Urothelium cell line (cell line): ENCODE data around the gene TMPRSS6.
A peak's percentile ranks its signal among the peaks of the same experiment; 100 is the strongest.

Experiments used
- DNase-seq: peaks from one replicate; pipeline ENCODE4 v3.0.0; 2011; ENCODE audit warnings: low spot score, mixed read lengths
- FAIRE-seq: peaks from 2 replicates; lab custom pipeline; 2011; peaks lifted over from hg19 to GRCh38; lab: Jason Lieb, UNC

The TMPRSS6 gene

DNA sequence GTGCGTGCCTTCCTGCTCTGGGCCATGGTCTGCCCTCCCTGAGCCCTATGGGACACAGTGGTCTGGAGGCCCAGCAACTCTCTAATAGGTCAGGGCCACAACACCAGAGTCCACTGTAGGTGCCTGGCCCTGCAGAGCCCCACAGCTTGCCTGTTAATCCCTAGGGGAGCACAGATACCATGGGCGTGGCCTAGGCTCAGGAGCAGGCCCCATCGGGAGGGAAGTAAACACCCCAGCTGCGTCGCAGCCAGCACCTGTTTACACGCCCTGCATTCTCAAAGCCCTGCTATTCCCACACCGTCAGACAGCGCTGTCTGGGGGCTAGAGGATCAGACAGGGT lies 55.5 kb downstream of the TMPRSS6 start:
- no peak for DNase-seq
- no peak for FAIRE-seq

DNA sequence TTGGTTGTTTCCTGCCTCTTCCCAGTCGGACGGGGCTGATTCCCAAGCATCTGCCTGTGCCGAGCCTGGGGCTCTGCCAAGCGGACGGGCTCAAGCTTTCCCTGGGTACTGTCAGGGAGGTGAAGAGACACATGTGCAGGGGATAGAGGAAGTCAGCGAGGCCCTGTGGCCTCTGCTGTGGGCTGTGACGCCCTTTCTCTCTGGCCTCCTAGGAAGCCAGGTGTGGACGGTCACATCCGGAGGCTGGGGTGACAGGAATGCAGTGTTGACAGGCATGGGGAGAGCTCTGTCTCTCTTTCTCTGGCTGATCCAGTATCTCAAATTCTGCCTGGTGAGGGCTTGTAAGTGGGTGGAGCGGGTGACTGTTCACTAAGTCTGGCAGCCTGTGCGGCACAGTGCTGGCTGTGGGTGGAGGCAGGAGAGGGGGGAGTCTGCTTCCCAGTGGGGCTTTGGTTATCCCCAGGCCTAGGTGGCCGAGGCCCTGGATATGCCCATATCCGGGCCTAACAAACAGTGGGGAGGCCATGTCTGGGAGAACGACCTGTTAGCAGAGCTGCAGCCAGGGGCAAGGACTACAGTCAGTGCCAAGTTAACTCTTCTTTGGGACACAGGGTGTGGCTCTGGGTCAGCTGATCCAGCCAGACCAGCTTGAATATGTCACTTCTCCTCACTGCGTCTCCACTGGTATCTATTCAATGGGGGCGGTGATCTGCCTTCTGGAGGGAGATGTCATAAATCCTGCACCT lies 56.0 kb downstream of the TMPRSS6 start:
- DNase-seq: no peak
- FAIRE-seq: peak; percentile 62

DNA sequence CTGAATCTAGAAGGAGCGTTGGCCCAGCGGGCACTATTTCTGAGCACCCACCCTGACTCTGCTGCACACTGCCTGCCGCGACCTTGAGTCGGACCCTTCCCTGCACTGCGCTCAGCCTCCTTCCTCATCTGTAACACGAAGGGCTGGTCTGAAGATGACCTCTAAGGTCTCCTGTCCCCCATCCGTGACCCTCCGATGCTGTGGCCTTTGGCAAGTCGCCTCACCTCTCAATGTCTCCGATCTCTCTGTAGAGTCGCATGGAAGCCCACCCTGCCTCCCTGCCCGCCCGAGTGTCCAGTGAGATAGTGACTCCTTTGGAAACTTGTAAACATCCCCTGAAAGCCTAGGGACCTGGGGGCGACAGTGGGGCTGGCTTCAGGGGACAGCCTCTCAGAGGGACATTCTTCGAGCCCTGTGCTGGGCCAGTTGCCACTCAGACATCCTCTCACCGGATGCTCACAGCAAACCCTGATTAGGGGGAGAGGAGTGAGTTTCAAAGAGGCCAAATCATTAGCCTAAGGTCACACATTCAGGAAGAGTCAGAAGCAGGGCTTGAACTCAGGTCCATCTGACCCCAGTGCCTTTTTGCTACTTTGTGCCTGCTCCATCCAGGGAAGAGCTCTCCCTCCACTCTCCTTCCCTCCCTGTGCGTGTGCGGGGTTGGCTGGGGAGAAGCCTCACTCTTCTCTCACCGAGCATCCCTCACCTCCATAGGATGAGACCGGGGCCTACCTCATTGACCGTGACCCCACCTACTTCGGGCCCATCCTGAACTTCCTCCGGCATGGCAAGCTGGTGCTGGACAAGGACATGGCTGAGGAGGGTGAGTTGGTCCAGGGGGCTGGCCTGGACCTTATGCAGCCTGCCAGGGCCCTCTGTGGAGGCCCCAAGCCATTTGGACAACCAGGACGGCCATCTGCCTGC lies 56.9 kb downstream of the TMPRSS6 start:
- no peak for DNase-seq
- FAIRE-seq: no peak

DNA sequence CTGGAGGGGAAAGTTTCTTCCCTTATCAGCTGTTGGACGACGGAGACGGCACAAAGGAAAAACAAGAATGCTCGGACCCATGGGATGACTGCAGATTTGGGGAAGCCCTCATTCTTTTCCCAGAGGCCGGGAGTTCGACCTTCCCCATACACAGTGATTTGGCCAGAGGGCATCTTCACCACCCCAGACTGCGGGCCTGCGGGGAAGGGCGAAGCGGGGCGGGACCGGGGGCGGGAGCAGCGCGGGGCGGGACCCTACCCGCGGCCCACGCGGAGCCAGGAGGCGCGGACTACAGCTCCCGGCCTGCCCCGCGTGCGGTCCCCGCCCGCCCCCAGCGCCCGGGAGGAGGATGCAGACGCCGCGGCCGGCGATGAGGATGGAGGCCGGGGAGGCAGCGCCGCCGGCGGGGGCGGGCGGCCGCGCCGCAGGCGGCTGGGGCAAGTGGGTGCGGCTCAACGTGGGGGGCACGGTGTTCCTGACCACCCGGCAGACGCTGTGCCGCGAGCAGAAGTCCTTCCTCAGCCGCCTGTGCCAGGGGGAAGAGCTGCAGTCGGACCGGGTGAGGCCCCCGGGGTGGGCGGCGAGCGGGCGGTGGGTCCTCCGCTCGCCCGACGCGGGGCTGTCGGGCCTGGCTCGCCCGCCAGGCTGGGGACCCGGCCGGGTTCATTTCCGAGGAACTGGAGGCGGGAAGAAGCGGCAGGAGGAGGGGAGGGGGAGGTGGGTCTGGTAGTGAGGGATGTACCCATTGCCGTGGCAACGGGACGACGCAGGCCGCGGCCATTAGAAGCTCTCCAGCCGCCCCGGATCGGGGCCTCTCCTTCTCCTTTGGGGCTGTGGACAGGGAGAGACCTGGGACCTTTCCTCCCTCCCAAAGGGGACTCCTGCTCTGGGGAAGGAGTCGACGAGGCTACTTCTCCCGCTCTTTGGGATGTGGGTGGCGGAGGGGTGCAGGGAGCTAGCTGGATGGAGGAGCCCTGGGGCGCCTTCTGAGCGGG lies 57.8 kb downstream of the TMPRSS6 start, which contains the start of gene KCTD17:
Gene KCTD17 (plus strand): TSS at position 352 of the 995 bp plus-strand sequence. CDS start 19 bp downstream, at position 371.
- DNase-seq: peak; percentile 98

DNA sequence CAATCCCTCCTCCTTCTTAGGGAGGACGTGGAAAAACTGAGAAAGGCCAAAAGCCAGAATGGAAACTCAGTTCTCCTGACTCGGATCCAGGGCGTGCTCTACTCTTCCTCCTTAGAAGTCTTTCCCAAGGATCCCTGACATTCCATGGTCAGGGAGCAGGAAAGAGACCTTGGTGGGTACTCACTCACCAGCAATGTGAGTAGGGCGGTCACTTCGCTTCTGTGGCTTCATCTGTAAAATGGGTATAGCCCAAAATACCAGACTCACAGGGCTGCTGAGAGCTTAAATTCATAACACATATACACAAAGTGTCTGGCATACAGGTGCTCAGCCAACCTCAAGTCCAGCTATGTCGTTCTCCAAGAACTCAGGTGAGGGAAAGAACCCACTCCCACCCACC lies 58.6 kb downstream of the TMPRSS6 start:
- DNase-seq: no peak
- no peak for FAIRE-seq

More for the DNA sequence above, 57.8 kb downstream of the TMPRSS6 start, which contains the start of gene KCTD17:
- FAIRE-seq: peak; percentile 50

DNA sequence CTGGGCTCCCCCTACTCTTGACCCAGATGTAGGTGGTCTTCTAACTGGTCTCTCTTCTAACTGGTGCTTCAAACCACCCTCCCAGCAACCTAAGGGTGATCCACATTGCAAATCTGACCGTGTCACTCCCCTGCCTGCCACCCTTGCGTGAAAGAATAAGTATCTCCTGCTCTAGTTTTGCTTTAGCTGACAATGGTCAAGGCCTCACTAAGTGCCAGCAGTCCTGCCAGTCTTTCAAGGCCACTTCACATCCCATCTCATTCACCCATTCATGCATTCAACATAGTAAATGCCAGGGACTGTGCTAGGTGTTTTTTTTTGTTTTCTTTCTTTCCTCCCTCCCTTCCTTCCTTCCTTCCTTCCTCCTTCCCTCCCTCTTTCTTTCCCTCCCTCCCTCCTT lies 60.3 kb downstream of the TMPRSS6 start:
- DNase-seq (no peak), FAIRE-seq (no peak)

DNA sequence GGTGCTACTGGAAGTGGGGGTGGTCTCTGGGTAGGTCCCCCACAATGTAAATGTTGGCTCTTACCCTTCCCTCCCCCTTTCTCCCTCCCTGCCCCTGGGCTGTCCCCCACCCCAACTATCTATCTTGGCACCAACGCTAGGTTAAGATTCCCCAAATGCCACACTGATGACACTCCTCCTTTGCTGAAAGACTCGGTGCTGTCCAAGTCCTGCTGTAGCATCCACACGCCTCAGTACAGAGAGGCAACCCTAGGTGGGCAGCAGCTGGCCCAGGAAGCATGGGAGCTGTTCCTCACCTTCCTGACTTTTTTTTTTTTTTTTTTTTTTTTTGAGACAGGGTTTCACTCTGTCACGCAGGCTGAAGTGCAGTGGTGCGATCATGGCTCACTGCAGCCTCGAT lies 61.4 kb downstream of the TMPRSS6 start:
- DNase-seq (no peak), FAIRE-seq (no peak)

DNA sequence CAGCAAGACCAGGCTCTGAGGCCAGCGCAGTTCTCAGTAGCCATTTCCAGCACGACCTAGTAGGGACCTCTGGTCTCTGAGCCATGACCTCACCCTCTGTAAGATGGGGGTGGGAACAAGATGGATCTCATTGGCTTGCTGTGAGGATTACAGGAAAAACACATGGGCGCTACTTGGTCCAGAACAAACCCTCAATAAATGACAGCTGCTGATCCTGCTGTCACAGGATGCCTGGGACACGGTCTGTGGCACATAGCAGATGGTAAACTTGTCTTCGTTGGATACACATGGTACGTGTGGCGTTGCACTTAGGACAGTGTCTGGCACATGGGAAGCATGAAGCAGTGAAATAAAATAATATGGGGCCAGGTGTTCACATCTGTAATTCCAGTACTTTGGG lies 62.5 kb downstream of the TMPRSS6 start:
- DNase-seq: no peak

DNA sequence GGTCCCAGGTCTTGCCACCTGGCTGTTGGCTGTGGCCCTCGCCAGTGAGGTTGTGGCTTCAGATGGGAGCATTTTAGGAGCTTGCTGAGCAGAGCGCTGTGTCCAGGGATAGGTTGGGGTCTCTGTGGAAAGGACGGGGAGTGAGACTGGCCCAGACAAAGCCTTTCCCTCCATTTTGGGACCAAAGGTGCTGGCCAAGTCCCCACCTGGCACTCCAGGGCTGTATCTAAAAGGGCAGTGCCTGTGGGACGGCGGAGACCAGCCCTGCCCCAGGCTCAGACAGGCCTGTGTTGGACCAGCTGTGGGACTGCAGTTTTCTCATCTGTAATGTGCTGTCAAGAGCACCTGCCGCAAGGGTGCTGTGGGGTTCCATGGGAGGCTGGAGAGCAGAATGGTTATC lies 62.9 kb downstream of the TMPRSS6 start:
- DNase-seq (no peak), FAIRE-seq (no peak)

More for the DNA sequence above, 62.5 kb downstream of the TMPRSS6 start:
- FAIRE-seq: peak; percentile 62

DNA sequence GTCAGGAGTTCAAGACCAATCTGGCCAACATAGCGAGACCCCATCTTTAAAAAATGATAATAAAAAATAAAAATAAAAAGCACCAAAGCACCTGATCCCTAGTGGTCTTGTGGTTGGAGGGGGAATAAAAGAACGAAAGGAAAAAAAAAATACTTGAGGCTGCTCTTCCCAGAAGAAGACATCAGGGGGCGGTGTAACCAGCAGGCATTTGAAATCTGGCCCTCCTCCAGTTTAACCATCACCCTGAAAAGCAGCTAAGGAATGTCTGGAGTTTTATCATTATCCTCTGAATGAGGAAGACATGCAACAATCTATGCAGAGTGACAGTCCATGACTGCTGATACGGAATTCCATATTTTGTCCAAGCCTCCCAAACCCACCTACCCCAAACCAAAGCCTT lies 63.6 kb downstream of the TMPRSS6 start:
- DNase-seq (peak; percentile 43), FAIRE-seq (no peak)

DNA sequence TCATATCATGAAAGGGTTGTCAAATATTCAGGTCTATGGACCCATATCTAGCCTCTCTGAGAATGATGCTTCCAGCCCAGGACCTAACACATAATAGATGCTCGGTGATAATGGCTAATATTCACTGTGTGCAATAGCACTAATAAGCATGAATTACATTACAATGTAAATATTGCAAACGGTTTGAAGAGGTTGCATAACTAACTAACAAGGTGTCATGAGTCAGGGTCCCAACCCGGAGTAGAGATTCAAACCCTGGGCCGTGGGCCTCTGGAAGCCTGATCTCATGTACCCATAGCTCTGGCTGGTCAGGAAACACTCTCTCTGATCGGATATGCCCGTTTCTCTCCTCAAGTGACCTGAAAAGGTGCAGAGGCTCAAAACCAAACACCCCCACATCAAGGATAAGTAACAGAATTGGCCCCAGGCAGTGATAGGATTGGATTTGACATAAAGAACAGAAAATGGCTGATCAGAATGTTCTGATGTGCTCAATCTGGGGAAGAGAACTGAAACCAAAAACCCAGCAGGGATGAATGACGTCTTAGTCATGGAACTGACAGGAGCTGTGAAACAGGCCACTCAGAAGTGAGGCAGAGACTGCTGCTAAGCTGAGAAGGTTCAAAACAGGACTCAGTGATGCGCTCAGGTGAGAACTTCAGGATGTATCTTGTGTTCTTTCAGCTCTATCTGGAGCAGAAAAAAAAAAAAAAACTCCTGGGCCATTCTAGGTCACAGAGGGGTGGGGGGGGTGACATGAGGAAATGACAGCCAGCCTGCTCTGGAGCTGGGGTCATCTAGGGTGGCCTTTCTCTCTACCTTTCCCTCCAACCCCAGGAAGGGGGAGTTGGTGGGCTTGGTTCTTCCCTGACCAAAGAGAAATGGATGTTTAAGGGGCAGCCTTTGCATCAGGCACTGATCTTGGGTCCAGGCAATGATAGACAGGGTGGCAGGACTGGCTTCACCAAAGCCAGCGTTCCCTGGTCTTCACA lies 64.6 kb downstream of the TMPRSS6 start:
- DNase-seq: no peak
- peak; percentile 42 for FAIRE-seq

DNA sequence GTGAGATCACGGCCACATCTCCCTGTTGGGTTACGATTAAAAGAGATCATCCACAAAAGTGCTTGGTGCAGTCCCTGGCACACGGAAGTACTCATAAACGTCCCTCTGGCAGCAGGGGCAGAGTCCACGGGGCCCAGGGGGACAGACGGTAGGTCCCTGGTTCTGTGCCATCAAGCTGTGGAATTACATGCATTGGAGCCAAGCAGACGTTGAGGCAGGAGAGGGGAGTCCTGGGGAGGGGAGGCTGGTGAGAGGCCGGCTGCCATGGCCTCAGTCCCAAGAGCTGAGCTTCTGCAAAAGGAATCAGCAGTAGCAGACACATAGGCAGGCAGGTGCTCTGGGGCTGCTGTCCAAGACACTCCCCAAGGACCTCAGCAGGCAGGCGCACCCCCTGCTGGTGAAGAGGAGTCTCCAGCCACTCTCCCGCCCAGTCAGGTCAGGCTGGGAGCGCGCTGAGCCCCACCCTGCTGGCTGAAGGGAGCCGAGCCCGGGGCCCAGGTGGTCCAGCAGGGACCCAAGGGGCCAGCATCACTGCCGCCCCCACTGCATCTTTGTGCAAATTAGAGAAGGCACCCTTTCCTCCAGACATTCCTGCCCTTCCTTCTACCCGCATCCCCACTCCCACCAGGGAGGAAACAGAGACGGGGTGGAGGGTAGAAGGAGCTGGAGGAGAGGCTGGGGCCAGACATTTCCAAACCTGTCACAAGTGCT lies 65.5 kb downstream of the TMPRSS6 start:
- DNase-seq (peak; percentile 89), FAIRE-seq (peak; percentile 93)

DNA sequence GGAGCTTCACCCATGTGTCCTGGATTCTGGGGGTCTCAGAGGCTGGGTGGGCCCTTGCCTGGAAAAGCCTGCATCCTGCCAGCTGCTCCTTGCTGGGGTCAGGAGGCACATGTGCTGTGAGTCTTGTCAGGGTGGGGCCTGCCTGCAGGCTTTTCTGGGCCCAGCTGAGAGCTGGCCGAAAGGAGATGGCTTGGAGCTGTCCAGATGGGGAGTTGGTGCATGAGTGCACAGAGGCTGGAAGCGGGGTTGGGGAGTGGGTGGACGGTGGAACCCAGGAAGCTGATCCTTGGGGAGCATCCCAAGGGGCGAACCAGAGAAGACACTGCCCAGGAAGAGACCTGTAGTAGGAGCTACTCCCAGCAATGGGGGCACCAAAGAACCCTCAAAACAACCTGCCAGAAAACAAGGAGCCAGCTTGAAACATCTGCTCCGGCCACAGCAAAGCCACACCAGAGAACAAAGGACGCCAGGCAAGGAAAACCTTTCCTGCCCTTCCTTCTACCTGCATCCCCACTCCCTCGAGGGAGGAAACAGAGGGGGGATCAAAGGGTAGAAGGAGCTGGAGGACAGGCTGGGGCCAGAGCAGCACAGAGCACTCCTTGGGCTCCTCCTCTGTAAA lies 66.2 kb downstream of the TMPRSS6 start:
- no peak for FAIRE-seq
- DNase-seq: no peak

DNA sequence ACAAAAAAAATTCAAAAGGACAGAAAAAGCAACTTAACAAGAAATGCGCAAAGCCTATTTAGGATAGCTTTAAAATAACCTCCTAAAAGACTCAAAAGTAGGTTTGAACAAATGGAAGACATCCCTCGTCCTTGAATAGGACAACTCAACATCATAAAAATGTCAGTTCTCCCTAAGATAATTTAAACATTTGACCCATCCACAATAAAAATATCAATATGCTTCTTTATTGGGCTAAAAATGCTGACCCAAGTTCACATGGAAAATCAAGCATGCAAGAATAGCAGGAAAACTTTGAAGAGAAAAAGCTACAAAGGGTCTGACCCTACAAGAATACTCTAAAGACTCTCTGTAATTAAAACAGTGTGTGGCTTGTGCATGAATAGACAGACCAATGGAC lies 70.0 kb downstream of the TMPRSS6 start:
- FAIRE-seq: no peak
- no peak for DNase-seq

DNA sequence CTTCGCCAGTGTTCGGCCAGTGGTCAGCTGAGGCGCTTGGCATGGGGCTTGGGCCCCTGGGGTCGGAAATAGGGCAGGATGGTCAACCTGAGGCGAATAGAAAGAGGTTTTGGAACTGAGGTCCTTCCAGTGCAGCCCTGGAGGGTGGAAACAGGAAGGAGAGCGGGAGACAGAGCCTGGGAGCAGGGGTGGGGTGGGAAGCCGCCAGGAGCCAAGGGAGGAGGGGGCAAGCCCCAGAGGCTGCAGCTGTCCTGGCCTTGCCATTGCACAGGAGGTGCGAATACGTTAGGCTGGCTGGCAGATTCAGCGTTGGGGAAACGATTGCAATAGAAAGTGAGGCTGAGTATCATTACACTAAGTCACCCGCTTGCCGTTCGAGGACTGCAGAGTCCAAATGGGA lies 71.8 kb downstream of the TMPRSS6 start:
- DNase-seq (no peak), FAIRE-seq (no peak)

DNA sequence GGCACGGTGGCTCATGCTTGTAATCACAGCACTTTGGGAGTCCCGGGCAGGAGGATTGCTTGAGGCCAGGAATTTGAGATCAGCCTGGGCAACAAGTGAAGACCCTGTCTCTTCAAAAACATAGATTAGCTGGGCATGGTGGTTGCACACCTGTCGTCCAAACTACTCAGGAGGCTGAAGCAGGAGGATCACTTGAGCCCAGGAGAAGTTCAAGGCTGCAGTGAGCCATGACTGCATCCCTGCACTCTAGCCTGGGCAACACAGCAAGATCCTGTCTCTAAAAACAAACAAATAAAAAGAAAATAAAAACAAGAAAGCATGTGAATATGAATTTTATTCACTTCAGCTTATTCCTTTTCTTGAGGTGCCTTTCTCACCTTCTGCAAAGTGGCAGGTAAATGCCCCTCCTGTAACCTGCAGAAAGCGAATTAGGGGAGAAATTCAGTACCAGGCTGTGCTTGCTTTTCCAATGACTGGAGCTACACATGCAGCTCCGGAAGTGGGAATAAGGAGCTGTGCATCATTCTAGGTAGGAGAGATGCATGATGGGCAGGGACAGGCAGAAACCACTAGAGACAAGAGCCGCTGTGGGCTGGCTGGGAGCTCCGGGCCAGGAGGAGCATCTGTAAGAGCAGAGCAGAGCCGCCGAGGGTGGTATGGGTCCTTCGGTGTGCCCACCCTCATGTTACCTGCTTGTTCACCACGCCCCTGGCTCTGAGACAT lies 72.7 kb downstream of the TMPRSS6 start:
- peak; percentile 30 for FAIRE-seq
- DNase-seq: no peak

DNA sequence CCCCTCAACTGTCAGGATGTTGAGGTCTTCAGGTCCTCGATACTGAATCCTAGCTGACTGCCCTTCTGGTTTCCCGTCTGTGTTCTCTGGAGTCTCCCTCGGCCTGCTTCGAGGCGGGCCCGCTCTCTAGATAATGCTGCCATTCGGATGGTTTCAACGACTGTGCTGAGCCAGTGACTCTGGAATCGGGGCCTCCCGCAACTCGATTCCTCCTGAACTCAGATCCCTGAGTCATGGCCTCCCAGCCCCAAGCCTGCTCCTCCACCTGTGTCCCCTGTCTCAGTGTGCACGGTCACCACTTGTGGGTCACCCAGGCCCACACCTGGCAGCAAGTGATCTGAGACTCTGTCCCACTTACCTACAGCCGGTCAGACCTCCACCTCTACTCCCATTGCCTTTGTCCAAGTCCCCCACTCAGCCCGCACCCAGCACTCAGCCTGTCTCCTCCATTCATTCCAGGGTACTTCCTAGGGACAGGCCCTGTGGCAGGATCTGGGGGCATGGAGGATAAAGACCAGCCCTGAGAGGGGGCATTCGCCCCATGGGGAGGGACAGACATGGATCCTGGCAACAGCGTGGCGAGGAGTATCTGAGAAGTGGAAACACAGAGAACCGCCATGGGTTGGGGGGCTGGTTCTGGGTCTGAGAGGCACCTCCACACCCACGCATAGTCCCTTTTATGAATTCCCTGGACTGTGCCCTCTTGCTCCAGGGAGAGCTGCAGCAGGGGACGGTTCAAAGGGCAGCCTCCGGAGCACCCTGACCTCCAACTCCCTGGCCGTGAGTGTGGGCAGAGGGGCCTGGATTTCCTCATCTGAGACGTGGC lies 75.7 kb downstream of the TMPRSS6 start:
- DNase-seq: no peak

More for the DNA sequence above, 75.7 kb downstream of the TMPRSS6 start:
- no peak for FAIRE-seq
